ENCODE data around the gene PARVA. TPM values are rescaled to one million over a fixed set of nuclear protein-coding genes. Genes with fewer than 3 reads are reported as not detected.

PARVA gene
- total RNA-seq, 1 experiment from 2014 or later = 9.9 TPM

GRCh38 chr11:12420706-12421105 is 43.3 kb downstream of the PARVA start:
- no peak for DNase-seq (ENCODE audit: low spot score)
- in situ Hi-C loops (cut with HindIII; ENCODE audit: low sequenced_read_pairs) = no loop called here

- no peak for DNase-seq (ENCODE audit: low spot score)
- in situ Hi-C loops (cut with HindIII; ENCODE audit: low sequenced_read_pairs) = no loop called here
Measured at GRCh38 chr11:12421386-12421785, 44.0 kb downstream of the PARVA start.

- in situ Hi-C loops (cut with HindIII; ENCODE audit: low sequenced_read_pairs) = no loop called here
- no peak for DNase-seq (ENCODE audit: low spot score)
Measured at GRCh38 chr11:12426176-12426575, 48.8 kb downstream of the PARVA start.

- DNase-seq (ENCODE audit: low spot score) = no peak
- in situ Hi-C loops (cut with HindIII; ENCODE audit: low sequenced_read_pairs) = no loop called here
Measured at GRCh38 chr11:12429155-12429554, 51.8 kb downstream of the PARVA start.

GRCh38 chr11:12430351-12430750 is 53.0 kb downstream of the PARVA start:
- no peak for DNase-seq (ENCODE audit: low spot score)

GRCh38 chr11:12430954-12431595 is 53.7 kb downstream of the PARVA start:
- DNase-seq (ENCODE audit: low spot score) = no peak
- in situ Hi-C loops (cut with HindIII; ENCODE audit: low sequenced_read_pairs) = no loop called here

More at GRCh38 chr11:12430351-12430750, 53.0 kb downstream of the PARVA start:
- in situ Hi-C loops (cut with HindIII; ENCODE audit: low sequenced_read_pairs) = no loop called here

- in situ Hi-C loops (cut with HindIII; ENCODE audit: low sequenced_read_pairs) = no loop called here
- DNase-seq (ENCODE audit: low spot score) = no peak
Measured at GRCh38 chr11:12432507-12432906, 55.1 kb downstream of the PARVA start.

- no peak for DNase-seq (ENCODE audit: low spot score)
- in situ Hi-C loops (cut with HindIII; ENCODE audit: low sequenced_read_pairs) = no loop called here
Measured at GRCh38 chr11:12433121-12433520, 55.8 kb downstream of the PARVA start.

- in situ Hi-C loops (cut with HindIII; ENCODE audit: low sequenced_read_pairs) = no loop called here
- no peak for DNase-seq (ENCODE audit: low spot score)
Measured at GRCh38 chr11:12433571-12434324, 56.4 kb downstream of the PARVA start.

GRCh38 chr11:12434325-12434654 is 56.9 kb downstream of the PARVA start:
- no peak for DNase-seq (ENCODE audit: low spot score)

GRCh38 chr11:12435264-12435663 is 57.9 kb downstream of the PARVA start:
- no peak for DNase-seq (ENCODE audit: low spot score)
- in situ Hi-C loops (cut with HindIII; ENCODE audit: low sequenced_read_pairs) = no loop called here

More at GRCh38 chr11:12434325-12434654, 56.9 kb downstream of the PARVA start:
- in situ Hi-C loops (cut with HindIII; ENCODE audit: low sequenced_read_pairs) = no loop called here

GRCh38 chr11:12436266-12436665 is 58.9 kb downstream of the PARVA start:
- in situ Hi-C loops (cut with HindIII; ENCODE audit: low sequenced_read_pairs) = no loop called here
- no peak for DNase-seq (ENCODE audit: low spot score)

- DNase-seq (ENCODE audit: low spot score) = no peak
- in situ Hi-C loops (cut with HindIII; ENCODE audit: low sequenced_read_pairs) = no loop called here
Measured at GRCh38 chr11:12438291-12438690, 60.9 kb downstream of the PARVA start.

GRCh38 chr11:12439615-12440014 is 62.2 kb downstream of the PARVA start:
- in situ Hi-C loops (cut with HindIII; ENCODE audit: low sequenced_read_pairs) = no loop called here
- DNase-seq (ENCODE audit: low spot score) = no peak

GRCh38 chr11:12440565-12440964 is 63.2 kb downstream of the PARVA start:
- in situ Hi-C loops (cut with HindIII; ENCODE audit: low sequenced_read_pairs) = no loop called here
- no peak for DNase-seq (ENCODE audit: low spot score)

- DNase-seq (ENCODE audit: low spot score) = peak; percentile 17
- in situ Hi-C loops (cut with HindIII; ENCODE audit: low sequenced_read_pairs) = no loop called here
Measured at GRCh38 chr11:12441231-12441861, 64.0 kb downstream of the PARVA start.

- in situ Hi-C loops (cut with HindIII; ENCODE audit: low sequenced_read_pairs) = no loop called here
- DNase-seq (ENCODE audit: low spot score) = no peak
Measured at GRCh38 chr11:12444601-12445000, 67.2 kb downstream of the PARVA start.

- in situ Hi-C loops (cut with HindIII; ENCODE audit: low sequenced_read_pairs) = no loop called here
Measured at GRCh38 chr11:12445001-12445400, 67.6 kb downstream of the PARVA start.

GRCh38 chr11:12446863-12447262 is 69.5 kb downstream of the PARVA start:
- no peak for DNase-seq (ENCODE audit: low spot score)
- in situ Hi-C loops (cut with HindIII; ENCODE audit: low sequenced_read_pairs) = no loop called here

More at GRCh38 chr11:12445001-12445400, 67.6 kb downstream of the PARVA start:
- no peak for DNase-seq (ENCODE audit: low spot score)

- in situ Hi-C loops (cut with HindIII; ENCODE audit: low sequenced_read_pairs) = no loop called here
- no peak for DNase-seq (ENCODE audit: low spot score)
Measured at GRCh38 chr11:12448131-12448939, 71.0 kb downstream of the PARVA start.
